B cell (primary cell): Measurements from ENCODE around the gene RINL. TPM values are rescaled to one million over a fixed set of nuclear protein-coding genes. Genes with fewer than 3 reads are reported as not detected.

ENCODE experiments used
- ATAC-seq: fragments of 200-7000 bp; cut with Tn5 transposase; one replicate; pipeline ENCODE4 v1.10.0; 2021; ENCODE audit warnings: low read depth, mild to moderate bottlenecking, moderate number of reproducible peaks, moderate library complexity
- CTCF ChIA-PET: fragments of 350-600 bp; sonication (Branson Sonifier 250); formaldehyde crosslinking; loops from one replicate; lab custom pipeline; 2021; ENCODE audit warnings: antibody characterized with exemption, inconsistent platforms; lab: Charles Lee
- POLR2A ChIA-PET: fragments of 350-600 bp; sonication (Branson Sonifier 250); formaldehyde crosslinking; loops from one replicate; lab custom pipeline; 2021; ENCODE audit warnings: antibody characterized with exemption; lab: Charles Lee
- DNase-seq: peaks from one replicate; pipeline ENCODE4 v3.0.0; 2013
- H2AFZ ChIP-seq: 2 replicates; pipeline ENCODE4 v1.6.1; 2012; ENCODE audit warnings: mild to moderate bottlenecking, low read depth, low read length; ENCODE audit not compliant: insufficient read depth, poor library complexity, severe bottlenecking
- H3K27ac ChIP-seq, 2 donors: 1 replicate in 1 of 2; 2 replicates in 1 of 2; pipeline ENCODE4 v1.5.1; 2012 to 2013; ENCODE audit warnings: low read length in 2 of 2, mild to moderate bottlenecking in 2 of 2, moderate library complexity in 1 of 2
- H3K27me3 ChIP-seq, 4 experiments: fragments of 200-600 bp in 1 of 4; sonication (generic) in 1 of 4; replicated peaks in 1 of 4; 1 replicate in 2 of 4; 2 replicates in 2 of 4; pipeline versions ENCODE4 v1.6.1 to v1.7.0; 2013 to 2016; ENCODE audit warnings: low read length in 3 of 4, mild to moderate bottlenecking in 2 of 4, mixed read lengths in 1 of 4, moderate library complexity in 1 of 4; ENCODE audit not compliant: insufficient read depth in 4 of 4, control insufficient read depth in 3 of 4; ENCODE audit errors: control extremely low read depth in 1 of 4
- H3K36me3 ChIP-seq, 2 experiments: replicated peaks in 1 of 2; 1 replicate in 1 of 2; 2 replicates in 1 of 2; pipeline versions ENCODE4 v1.6.1 to v1.7.1; 2013; ENCODE audit warnings: low read length in 1 of 2; ENCODE audit not compliant: insufficient read depth in 2 of 2, control insufficient read depth in 1 of 2; ENCODE audit errors: control extremely low read depth in 1 of 2, extremely low read depth in 1 of 2
- H3K4me1 ChIP-seq, 2 donors: fragments of 200-600 bp in 1 of 2; sonication (generic) in 1 of 2; 1 replicate in 1 of 2; 2 replicates in 1 of 2; pipeline versions ENCODE4 v1.5.1 to v1.6.1; 2013 to 2017; ENCODE audit warnings: low read length in 2 of 2; ENCODE audit not compliant: control insufficient read depth in 2 of 2, insufficient read depth in 2 of 2
- H3K4me2 ChIP-seq: replicated peaks from 2 replicates; pipeline ENCODE3; 2012; ENCODE audit warnings: mild to moderate bottlenecking, low read depth, low read length; ENCODE audit not compliant: poor library complexity, severe bottlenecking
- H3K4me3 ChIP-seq, 5 experiments: fragments of 200-600 bp in 1 of 5; sonication (generic) in 1 of 5; 1 replicate in 3 of 5; 2 replicates in 2 of 5; pipeline versions ENCODE4 v1.5.1 to v1.7.0; 2011 to 2016; ENCODE audit warnings: low read length in 4 of 5, mild to moderate bottlenecking in 4 of 5, low read depth in 2 of 5, control low read depth in 1 of 5, moderate library complexity in 1 of 5; ENCODE audit not compliant: insufficient read depth in 1 of 5; ENCODE audit errors: control extremely low read depth in 1 of 5, extremely low read depth in 1 of 5
- H3K79me2 ChIP-seq: fragments of 200-600 bp; sonication (generic); one replicate; pipeline ENCODE4 v1.6.0; 2016; ENCODE audit warnings: low read length; ENCODE audit not compliant: control insufficient read depth, insufficient read depth
- H3K9ac ChIP-seq: fragments of 200-600 bp; sonication (generic); 2 replicates; pipeline ENCODE4 v1.6.1; 2017; ENCODE audit warnings: mild to moderate bottlenecking, low read length, moderate library complexity
- H3K9me3 ChIP-seq, 3 donors: one replicate each; pipeline versions ENCODE4 v1.6.1 to v1.7.1; 2013; ENCODE audit warnings: low read length in 2 of 3; ENCODE audit not compliant: control insufficient read depth in 2 of 3, insufficient read depth in 1 of 3; ENCODE audit errors: control extremely low read depth in 1 of 3
- H4K20me1 ChIP-seq: 2 replicates; pipeline ENCODE4 v1.6.0; 2012; ENCODE audit warnings: mild to moderate bottlenecking, low read length; ENCODE audit not compliant: insufficient read depth, control insufficient read depth, poor library complexity, severe bottlenecking
- H3K27ac Mint-ChIP-seq: one replicate; pipeline ENCODE4 v1.8.0; 2021; ENCODE audit warnings: mixed read lengths
- H3K27me3 Mint-ChIP-seq: one replicate; pipeline ENCODE4 v1.8.0; 2021; ENCODE audit warnings: mixed read lengths
- H3K4me1 Mint-ChIP-seq: one replicate; pipeline ENCODE4 v1.8.0; 2021; ENCODE audit warnings: mixed read lengths
- H3K4me3 Mint-ChIP-seq: one replicate; pipeline ENCODE4 v1.8.0; 2021; ENCODE audit warnings: mixed read lengths
- H3K9me3 Mint-ChIP-seq: one replicate; pipeline ENCODE4 v1.8.0; 2022; ENCODE audit warnings: mixed read lengths; ENCODE audit not compliant: insufficient read depth
- CTCF ChIP-seq: fragments of 200-600 bp; IDR thresholded peaks from one replicate; pipeline ENCODE4 v1.8.0; 2022; ENCODE audit warnings: antibody characterized with exemption, mild to moderate bottlenecking
- EZH2 ChIP-seq: IDR thresholded peaks from 2 replicates; pipeline ENCODE4 v1.6.1; 2012; ENCODE audit warnings: borderline replicate concordance, low read depth, mild to moderate bottlenecking, moderate library complexity, low read length; ENCODE audit not compliant: insufficient read depth, poor library complexity, severe bottlenecking
- WGBS: methylation state at CpG from one replicate; pipeline ENCODE4 v1.1.5; 2013; ENCODE audit warnings: missing lambda C conversion rate; ENCODE audit not compliant: insufficient coverage; 5-methylcytosine and 5-hydroxymethylcytosine counted together
- intact Hi-C: fragments of 100-400 bp; cut with micrococcal nuclease; formaldehyde crosslinking; loops from one replicate; pipeline ENCODE4 v1.10.0; 2022
- polyA plus RNA-seq: library from polyadenylated mRNA; depleted of rRNA; stranded (reverse); fragments of >200 nt; gene quantifications from 2 replicates; pipeline ENCODE4 v1.2.3, GENCODE V29; 2012
- total RNA-seq, 2 donors: library from RNA; stranded (reverse); fragments of 120-200 nt in 1 of 2; gene quantifications; 1 replicate in 1 of 2; 2 replicates in 1 of 2; pipeline versions ENCODE4 v1.2.3 to v1.2.4, GENCODE V29; 2013 to 2022

RINL gene
- total and polyA plus RNA-seq, 2 donors (not counting 1 experiment from before 2014, with no cell fraction given): 67.0 to 113 TPM

- H3K27ac ChIP-seq: no peak overlapping the region
- Mint-ChIP-seq H3K4me3 (no peak overlapping the region), H3K9me3 (no peaks in the 10 kb centered on the region), H3K4me1 (peaks cover 68% of the 10 kb centered on the region), H3K27me3 (no peaks in the 10 kb centered on the region), H3K27ac (peak overlapping the region; percentile 32)
- H3K9me3 ChIP-seq: no peaks in the 10 kb centered on the region
- DNase-seq: peak; percentile 10
- no peak for ATAC-seq
- H3K4me3 ChIP-seq: no peak overlapping the region
- intact Hi-C loops: no loop called here
- TF ChIP-seq CTCF (no peak), EZH2 (no peak)
- peaks cover 81% of the 10 kb centered on the region for H4K20me1 ChIP-seq
- H3K36me3 ChIP-seq: peaks cover 17 to 76% of the 10 kb centered on the region in 2 experiments
- H3K79me2 ChIP-seq: peaks cover 75% of the 10 kb centered on the region
- ChIA-PET CTCF (interaction anchor here (0.7 to 4.3 kb wide), 4 partner anchors 13 to 41 kb away, joined by 3 to 42 read pairs (median 8); no protein-coding TSS in a partner anchor), POLR2A (interaction anchor here (0.5 to 1.0 kb wide), 3 partner anchors 12 to 83 kb away, joined by 4 to 7 read pairs (median 6); no protein-coding TSS in a partner anchor)
- no peaks in the 10 kb centered on the region for H3K27me3 ChIP-seq
- WGBS: 100% methylated on average over 1 of the region's 2 CpGs
- H3K9ac ChIP-seq: no peak overlapping the region
- no peak overlapping the region for H2AFZ ChIP-seq
- peaks cover 60 to 70% of the 10 kb centered on the region in 2 donors for H3K4me1 ChIP-seq
- no peak overlapping the region for H3K4me2 ChIP-seq
Observed at GRCh38 chr19:38846097-38846496, 32.0 kb downstream of the RINL start.

- Histone ChIP-seq H3K4me2 (no peak overlapping the region), H3K27me3 (no peaks in the 10 kb centered on the region), H3K4me3 (no peak overlapping the region), H3K9me3 (no peaks in the 10 kb centered on the region), H3K36me3 (peaks cover 17 to 82% of the 10 kb centered on the region in 2 experiments), H3K9ac (no peak overlapping the region), H3K4me1 (peaks cover 59 to 66% of the 10 kb centered on the region in 2 donors), H3K79me2 (peaks cover 81% of the 10 kb centered on the region), H3K27ac (no peak overlapping the region), H4K20me1 (peaks cover 87% of the 10 kb centered on the region), H2AFZ (no peak overlapping the region)
- Mint-ChIP-seq H3K9me3 (no peaks in the 10 kb centered on the region), H3K27me3 (no peaks in the 10 kb centered on the region), H3K4me3 (no peak overlapping the region), H3K4me1 (peaks cover 66% of the 10 kb centered on the region), H3K27ac (peak overlapping the region; percentile 32)
- no peak for DNase-seq
- intact Hi-C loops: no loop called here
- TF ChIP-seq EZH2: no peak
- TF ChIP-seq CTCF: no peak
- WGBS: 97% methylated on average over 11 of the region's 14 CpGs
- ChIA-PET POLR2A (interaction anchor here (0.9 to 1.0 kb wide), 2 partner anchors 12 to 24 kb away, joined by 6 to 7 read pairs; no protein-coding TSS in a partner anchor), CTCF (interaction anchor here (2.8 to 4.3 kb wide), 2 partner anchors 24 to 42 kb away, joined by 12 to 42 read pairs; no protein-coding TSS in a partner anchor)
- no peak for ATAC-seq
Observed at GRCh38 chr19:38845374-38846024, 32.6 kb downstream of the RINL start.
